Mesothelial cell of epicardium (in vitro differentiated cells): ENCODE results near the gene SLIT3. TPM values are rescaled to one million over a fixed set of nuclear protein-coding genes. Genes with fewer than 3 reads are reported as not detected.

Experiments used
- DNase-seq, 2 experiments: peaks; one replicate each; pipeline ENCODE4 v3.0.0; 2021; ENCODE audit warnings: low spot score in 2 of 2; ENCODE audit not compliant: unreplicated experiment in 2 of 2
- H3K27ac Mint-ChIP-seq: 2 replicates; pipeline ENCODE4 v1.8.0; 2021; ENCODE audit warnings: mixed read lengths
- H3K27me3 Mint-ChIP-seq: 2 replicates; pipeline ENCODE4 v1.8.0; 2021; ENCODE audit warnings: low read depth, mixed read lengths
- H3K36me3 Mint-ChIP-seq: 2 replicates; pipeline ENCODE4 v1.8.0; 2021; ENCODE audit warnings: mixed read lengths
- H3K4me1 Mint-ChIP-seq: 2 replicates; pipeline ENCODE4 v1.8.0; 2021; ENCODE audit warnings: mixed read lengths
- H3K4me3 Mint-ChIP-seq: 2 replicates; pipeline ENCODE4 v1.8.0; 2021; ENCODE audit warnings: mild to moderate bottlenecking, moderate library complexity, mixed read lengths
- H3K9me3 Mint-ChIP-seq: 2 replicates; pipeline ENCODE4 v1.8.0; 2021; ENCODE audit warnings: mixed read lengths
- total RNA-seq: library from RNA; stranded (reverse); gene quantifications from 3 replicates; pipeline ENCODE4 v1.2.1, GENCODE V29; 2021
- TF ChIP-seq, protein P1 (sequence below): fragments of 200-600 bp; sonication (generic); IDR thresholded peaks from one replicate; pipeline ENCODE4 v1.5.0; 2021; ENCODE audit warnings: antibody characterized with exemption; ENCODE audit not compliant: unreplicated experiment

Gene SLIT3
- total RNA-seq, 1 donor from 2014 or later = 65.1 TPM

DNA sequence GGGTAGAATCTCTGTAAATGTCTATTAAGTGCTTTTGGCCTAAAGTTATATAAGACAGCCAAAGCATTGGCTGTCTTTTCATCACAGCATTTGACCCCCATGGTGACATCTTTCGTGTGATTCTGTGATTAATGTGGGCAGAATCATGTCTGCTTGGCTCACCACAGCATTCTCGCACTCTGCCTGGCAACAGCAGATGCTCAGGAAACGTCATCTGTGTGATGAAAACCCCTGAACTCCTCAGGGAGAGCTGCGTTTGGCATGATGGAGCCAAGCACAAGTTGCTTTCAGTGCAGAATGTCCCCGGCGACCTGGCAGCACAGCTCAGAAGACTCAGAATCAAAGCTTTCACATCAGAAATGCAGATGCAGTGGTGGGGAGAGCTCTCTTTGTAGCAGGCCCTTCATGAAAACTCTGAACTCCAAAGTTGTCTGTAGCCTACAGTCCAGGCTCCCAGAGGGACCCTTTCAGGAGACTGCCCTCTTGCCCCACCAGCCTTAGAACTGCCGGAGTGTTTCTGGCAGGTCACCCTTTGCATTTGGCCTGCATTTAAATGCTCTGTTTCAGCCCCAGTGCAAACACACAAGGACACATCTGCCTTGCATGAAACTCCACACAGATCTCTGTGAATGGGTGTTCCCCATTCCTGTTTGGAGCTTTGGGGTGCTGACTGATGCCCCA lies 566.2 kb downstream of the SLIT3 start:
- Mint-ChIP-seq H3K9me3 (peaks cover 24% of the 10 kb centered on the region), H3K27ac (no peak overlapping the region), H3K36me3 (peaks cover 6% of the 10 kb centered on the region), H3K27me3 (peaks cover 11% of the 10 kb centered on the region), H3K4me3 (no peak overlapping the region), H3K4me1 (no peaks in the 10 kb centered on the region)
- TF ChIP-seq, protein P1, sequence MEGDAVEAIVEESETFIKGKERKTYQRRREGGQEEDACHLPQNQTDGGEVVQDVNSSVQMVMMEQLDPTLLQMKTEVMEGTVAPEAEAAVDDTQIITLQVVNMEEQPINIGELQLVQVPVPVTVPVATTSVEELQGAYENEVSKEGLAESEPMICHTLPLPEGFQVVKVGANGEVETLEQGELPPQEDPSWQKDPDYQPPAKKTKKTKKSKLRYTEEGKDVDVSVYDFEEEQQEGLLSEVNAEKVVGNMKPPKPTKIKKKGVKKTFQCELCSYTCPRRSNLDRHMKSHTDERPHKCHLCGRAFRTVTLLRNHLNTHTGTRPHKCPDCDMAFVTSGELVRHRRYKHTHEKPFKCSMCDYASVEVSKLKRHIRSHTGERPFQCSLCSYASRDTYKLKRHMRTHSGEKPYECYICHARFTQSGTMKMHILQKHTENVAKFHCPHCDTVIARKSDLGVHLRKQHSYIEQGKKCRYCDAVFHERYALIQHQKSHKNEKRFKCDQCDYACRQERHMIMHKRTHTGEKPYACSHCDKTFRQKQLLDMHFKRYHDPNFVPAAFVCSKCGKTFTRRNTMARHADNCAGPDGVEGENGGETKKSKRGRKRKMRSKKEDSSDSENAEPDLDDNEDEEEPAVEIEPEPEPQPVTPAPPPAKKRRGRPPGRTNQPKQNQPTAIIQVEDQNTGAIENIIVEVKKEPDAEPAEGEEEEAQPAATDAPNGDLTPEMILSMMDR = no peak
- DNase-seq = no peak

DNA sequence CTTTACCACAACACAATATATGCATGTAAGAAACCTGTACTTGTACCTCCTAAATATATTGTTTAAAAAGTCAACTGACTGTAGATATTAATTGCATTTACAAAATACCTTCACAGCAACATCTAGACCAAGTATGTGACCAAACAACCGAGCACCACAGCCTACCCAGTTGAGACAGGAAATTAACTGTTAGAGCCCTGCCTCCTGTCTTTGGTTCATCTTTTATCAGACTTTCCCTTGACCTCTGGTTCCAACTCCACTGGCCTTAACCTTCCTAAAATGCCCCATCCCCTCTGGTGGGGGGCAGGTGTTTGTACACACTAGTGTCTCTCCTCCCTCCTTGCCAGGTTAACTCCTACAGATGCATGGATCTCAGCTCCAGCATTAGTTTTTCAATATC lies 566.8 kb downstream of the SLIT3 start:
- Mint-ChIP-seq H3K4me1 (no peaks in the 10 kb centered on the region), H3K27me3 (peaks cover 11% of the 10 kb centered on the region), H3K9me3 (peaks cover 28% of the 10 kb centered on the region), H3K36me3 (peaks cover 10% of the 10 kb centered on the region), H3K27ac (no peak overlapping the region), H3K4me3 (no peak overlapping the region)
- TF ChIP-seq, protein P1 = no peak
- DNase-seq = no peak

DNA sequence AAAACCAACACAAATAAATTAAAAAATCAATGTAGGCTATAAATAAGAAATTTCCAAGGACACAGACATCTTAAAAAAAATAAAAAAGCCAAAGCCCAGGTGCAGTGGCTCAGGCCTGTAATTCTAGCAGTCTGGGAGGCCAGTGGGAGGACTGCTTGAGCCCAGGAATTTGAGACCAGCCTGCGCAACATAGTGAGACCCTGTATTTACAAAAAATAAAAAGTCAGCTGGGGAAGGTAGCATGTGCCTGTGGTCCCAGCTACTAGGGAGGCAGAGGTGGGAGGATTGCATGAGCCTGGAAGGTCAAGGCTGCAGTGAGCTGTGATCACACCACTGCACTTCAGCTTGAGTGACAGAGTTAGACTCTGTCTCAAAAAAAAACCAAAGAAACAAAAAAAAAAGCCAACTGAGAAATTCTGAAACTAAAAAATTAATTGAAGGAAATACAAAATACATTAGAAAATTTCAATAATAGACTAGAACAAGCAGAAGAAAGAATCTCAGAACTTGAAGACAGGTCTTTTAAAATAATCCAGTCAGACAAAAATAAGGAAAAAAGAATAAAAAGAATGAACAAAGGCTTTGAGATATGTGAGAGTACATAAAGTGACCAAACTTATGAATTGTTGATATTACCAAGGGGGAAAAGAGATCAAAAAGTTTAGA lies 572.3 kb downstream of the SLIT3 start:
- peaks cover 40% of the 10 kb centered on the region for H3K9me3 Mint-ChIP-seq
- peaks cover 19% of the 10 kb centered on the region for H3K27me3 Mint-ChIP-seq
- H3K36me3 Mint-ChIP-seq = peaks cover 18% of the 10 kb centered on the region
- no peak overlapping the region for H3K4me3 Mint-ChIP-seq
- no peak overlapping the region for H3K27ac Mint-ChIP-seq
- DNase-seq = no peak
- TF ChIP-seq, protein P1 = no peak
- no peaks in the 10 kb centered on the region for H3K4me1 Mint-ChIP-seq

DNA sequence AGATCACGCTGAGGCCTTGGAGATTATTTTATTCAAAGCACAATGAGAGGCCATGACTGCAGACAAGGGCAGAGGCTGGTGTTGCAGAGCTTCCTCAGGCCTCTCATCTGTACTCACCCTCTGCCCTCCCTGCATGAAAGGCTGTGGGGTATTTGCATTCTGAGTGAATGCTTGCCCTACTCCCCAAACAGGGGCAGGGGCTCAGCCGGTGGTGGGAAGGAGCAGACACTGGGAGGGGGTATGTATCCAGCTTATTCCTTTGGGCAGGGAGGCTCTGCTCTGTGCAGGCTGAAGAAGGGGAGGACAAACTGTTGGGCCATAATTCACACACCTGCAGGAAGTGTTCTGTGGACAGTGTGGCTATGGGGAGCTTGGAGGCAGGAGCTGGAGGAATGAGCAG lies 573.4 kb downstream of the SLIT3 start:
- H3K36me3 Mint-ChIP-seq = peaks cover 18% of the 10 kb centered on the region
- H3K4me1 Mint-ChIP-seq = no peaks in the 10 kb centered on the region
- H3K4me3 Mint-ChIP-seq = no peak overlapping the region
- TF ChIP-seq, protein P1 = no peak
- no peak overlapping the region for H3K27ac Mint-ChIP-seq
- H3K27me3 Mint-ChIP-seq = peaks cover 20% of the 10 kb centered on the region
- no peak for DNase-seq
- H3K9me3 Mint-ChIP-seq = peaks cover 37% of the 10 kb centered on the region

DNA sequence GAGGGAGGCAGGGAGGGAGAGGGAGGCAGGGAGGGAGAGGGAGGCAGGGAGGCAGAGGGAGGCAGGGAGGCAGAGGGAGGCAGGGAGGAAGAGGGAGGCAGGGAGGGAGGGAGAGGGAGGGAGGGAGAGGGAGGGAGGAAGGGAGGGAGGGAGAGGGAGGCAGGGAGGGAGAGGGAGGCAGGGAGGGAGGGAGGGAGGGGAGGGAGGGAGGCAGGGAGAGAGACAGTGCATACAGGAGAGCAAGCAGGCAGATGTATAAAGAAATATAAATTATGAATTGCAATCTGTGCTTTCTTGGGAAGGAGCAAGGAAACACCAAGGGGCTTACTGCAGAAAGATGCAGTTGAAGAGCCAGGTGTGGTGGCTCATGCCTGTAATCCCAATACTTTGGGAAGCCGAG lies 574.6 kb downstream of the SLIT3 start:
- H3K4me1 Mint-ChIP-seq = no peaks in the 10 kb centered on the region
- no peak overlapping the region for H3K27ac Mint-ChIP-seq
- TF ChIP-seq, protein P1 = no peak
- no peak overlapping the region for H3K4me3 Mint-ChIP-seq
- H3K27me3 Mint-ChIP-seq = peaks cover 19% of the 10 kb centered on the region
- peaks cover 29% of the 10 kb centered on the region for H3K9me3 Mint-ChIP-seq
- peaks cover 20% of the 10 kb centered on the region for H3K36me3 Mint-ChIP-seq
- no peak for DNase-seq
